ENCODE data around the gene AKR1C2.
"Not testable (repeated sequence)": the region's sequence is repeated elsewhere in the genome, so short reads cannot be mapped to it uniquely, and the experiment has no call there.

The AKR1C2 gene

DNA sequence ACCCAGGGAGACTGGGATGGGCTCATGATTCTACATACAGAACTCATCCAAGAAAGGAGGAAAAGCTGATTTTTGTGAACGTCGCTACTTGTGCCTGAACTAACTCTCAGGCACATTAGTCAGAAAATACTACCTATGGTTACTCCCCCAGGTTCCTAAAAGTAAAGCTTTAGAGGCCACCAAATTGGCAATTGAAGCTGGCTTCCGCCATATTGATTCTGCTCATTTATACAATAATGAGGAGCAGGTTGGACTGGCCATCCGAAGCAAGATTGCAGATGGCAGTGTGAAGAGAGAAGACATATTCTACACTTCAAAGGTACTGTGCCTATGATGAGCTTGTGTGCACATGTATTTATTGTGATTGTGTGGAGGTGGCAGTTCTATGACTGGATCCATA, 37.9 kb downstream of the AKR1C2 start:
- not testable (repeated sequence) for H3K27me3 ChIP-seq (ENCODE audit: control insufficient read depth in 5 of 5, insufficient read depth in 4 of 5, low read length in 5 of 5); H3K9me3 ChIP-seq (ENCODE audit: control insufficient read depth in 5 of 5, low read length in 5 of 5); H3K9ac ChIP-seq (ENCODE audit: low read length in 5 of 5)
- Histone ChIP-seq H3K4me1 (ENCODE audit: control insufficient read depth in 5 of 5, insufficient read depth in 5 of 5, low read length in 5 of 5) (peaks cover 0 to 28% (median 11%) of the 10 kb centered on the region in 5 donors), H3K27ac (ENCODE audit: low read depth, low read length) (peak overlapping the region; percentile 91), H3K4me3 (ENCODE audit: low read depth in 1 of 5, low read length in 5 of 5) (peak overlapping the region; percentile 45 to 90 (median 73)), H3K36me3 (ENCODE audit: control insufficient read depth in 5 of 5, insufficient read depth in 5 of 5, low read length in 5 of 5) (peaks cover 12 to 27% (median 14%) of the 10 kb centered on the region in 5 donors)

DNA sequence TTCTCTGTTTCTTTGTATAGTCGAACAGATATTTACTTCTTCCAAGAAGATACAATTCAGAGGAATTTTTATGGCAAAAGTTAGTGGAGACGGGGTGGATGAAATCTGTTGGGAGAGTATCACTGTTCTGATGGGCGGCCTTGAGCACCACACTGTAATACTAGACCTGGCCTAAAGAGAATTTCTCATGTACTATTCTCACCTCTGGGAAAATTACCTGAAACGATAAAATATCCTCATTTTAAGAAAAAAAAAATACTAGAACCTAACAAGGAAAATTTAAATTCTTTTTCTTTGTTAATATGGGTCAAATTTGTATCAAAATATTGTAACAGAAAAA, 39.9 kb downstream of the AKR1C2 start:
- peaks cover 5 to 13% (median 5%) of the 10 kb centered on the region in 5 donors for H3K36me3 ChIP-seq (ENCODE audit: control insufficient read depth in 5 of 5, insufficient read depth in 5 of 5, low read length in 5 of 5)
- H3K27me3 ChIP-seq (ENCODE audit: control insufficient read depth in 5 of 5, insufficient read depth in 4 of 5, low read length in 5 of 5); H3K9me3 ChIP-seq (ENCODE audit: control insufficient read depth in 5 of 5, low read length in 5 of 5): not testable (repeated sequence)
- H3K4me1 ChIP-seq (ENCODE audit: control insufficient read depth in 5 of 5, insufficient read depth in 5 of 5, low read length in 5 of 5) = peaks cover 0 to 25% (median 11%) of the 10 kb centered on the region in 5 donors
- peak overlapping the region; percentile 45 to 90 (median 73) for H3K4me3 ChIP-seq (ENCODE audit: low read depth in 1 of 5, low read length in 5 of 5)
- H3K9ac ChIP-seq (ENCODE audit: low read length in 5 of 5) = peak overlapping the region in 3 of 5 donors; percentile 52 to 91 (median 88)
- H3K27ac ChIP-seq (ENCODE audit: low read depth, low read length) = peak overlapping the region; percentile 91

DNA sequence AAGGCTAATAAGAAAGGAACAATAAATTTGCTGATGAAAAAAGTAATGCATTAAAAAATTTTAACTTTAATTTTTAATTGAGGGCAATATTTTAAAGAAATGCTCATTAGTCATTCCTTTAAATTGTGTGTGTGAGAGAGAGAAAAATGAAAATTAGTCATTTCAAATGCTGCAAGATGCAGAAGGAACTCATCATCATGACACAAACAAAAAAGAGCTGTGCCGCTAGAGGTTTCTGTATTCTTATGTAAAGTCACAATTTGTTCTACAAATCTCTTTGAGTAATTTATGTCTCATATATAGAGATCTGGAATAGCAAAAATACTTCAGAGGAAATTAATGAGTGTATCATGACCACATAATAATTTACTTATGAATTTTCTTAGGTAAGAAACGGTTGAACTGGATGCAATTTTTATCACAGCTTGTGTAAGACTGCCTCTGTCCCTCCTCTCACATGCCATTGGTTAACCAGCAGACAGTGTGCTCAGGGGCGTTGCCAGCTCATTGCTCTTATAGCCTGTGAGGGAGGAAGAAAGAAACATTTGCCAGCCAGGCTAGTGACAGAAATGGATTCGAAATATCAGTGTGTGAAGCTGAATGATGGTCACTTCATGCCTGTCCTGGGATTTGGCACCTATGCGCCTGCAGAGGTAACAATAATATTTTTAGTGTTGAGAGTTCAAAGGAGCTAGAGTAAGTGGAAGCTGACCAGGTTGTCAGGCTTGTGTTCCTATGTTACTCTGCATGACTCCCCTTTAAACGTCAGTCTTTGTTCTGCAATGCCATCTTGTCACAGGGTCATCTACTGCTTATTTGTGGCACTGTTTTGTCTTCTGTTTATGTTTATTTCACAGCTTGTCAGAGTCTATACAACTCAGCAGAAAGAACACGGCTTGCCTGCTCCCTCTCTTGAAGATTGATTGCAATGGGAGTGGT, 40.5 kb downstream of the AKR1C2 start, which contains the start of gene AKR1C1:
AKR1C1 (plus strand) TSS at position 540 of the 939 bp plus-strand sequence; CDS start at position 570, 30 bp downstream.
- H3K36me3 ChIP-seq (ENCODE audit: control insufficient read depth in 5 of 5, insufficient read depth in 5 of 5, low read length in 5 of 5); H3K27me3 ChIP-seq (ENCODE audit: control insufficient read depth in 5 of 5, insufficient read depth in 4 of 5, low read length in 5 of 5); H3K9me3 ChIP-seq (ENCODE audit: control insufficient read depth in 5 of 5, low read length in 5 of 5): not testable (repeated sequence)
- H3K27ac ChIP-seq (ENCODE audit: low read depth, low read length) = peak within 1 kb of the TSS; percentile 91
- H3K4me1 ChIP-seq (ENCODE audit: control insufficient read depth in 5 of 5, insufficient read depth in 5 of 5, low read length in 5 of 5) = peaks cover 0 to 25% (median 11%) of the 10 kb centered on the region in 5 donors
- H3K9ac ChIP-seq (ENCODE audit: low read length in 5 of 5) = peak within 1 kb of the TSS; percentile 7 to 91 (median 77)
- peak within 1 kb of the TSS; percentile 45 to 90 (median 73) for H3K4me3 ChIP-seq (ENCODE audit: low read depth in 1 of 5, low read length in 5 of 5)

DNA sequence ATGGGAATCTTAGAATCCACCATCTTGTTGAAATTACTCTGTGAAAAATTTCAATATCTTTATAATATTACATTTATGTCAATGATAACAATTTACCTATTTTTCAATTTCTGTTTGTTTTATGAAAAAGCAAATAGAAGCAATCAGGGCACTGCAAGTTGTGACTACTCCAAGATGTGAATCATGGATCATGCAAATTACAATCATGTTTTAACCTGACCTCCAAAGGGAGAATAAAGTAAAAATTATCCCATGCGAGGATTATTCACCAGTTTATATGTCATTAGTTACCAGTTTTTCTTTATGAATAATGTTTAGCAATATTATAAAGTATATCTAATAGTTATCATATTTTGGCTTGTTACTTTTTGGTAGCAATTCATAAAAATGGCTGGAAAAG, 41.3 kb downstream of the AKR1C2 start:
- H3K27me3 ChIP-seq (ENCODE audit: control insufficient read depth in 5 of 5, insufficient read depth in 4 of 5, low read length in 5 of 5); H3K4me3 ChIP-seq (ENCODE audit: low read depth in 1 of 5, low read length in 5 of 5); H3K9ac ChIP-seq (ENCODE audit: low read length in 5 of 5); H3K36me3 ChIP-seq (ENCODE audit: control insufficient read depth in 5 of 5, insufficient read depth in 5 of 5, low read length in 5 of 5); H3K9me3 ChIP-seq (ENCODE audit: control insufficient read depth in 5 of 5, low read length in 5 of 5); H3K27ac ChIP-seq (ENCODE audit: low read depth, low read length): not testable (repeated sequence)
- H3K4me1 ChIP-seq (ENCODE audit: control insufficient read depth in 5 of 5, insufficient read depth in 5 of 5, low read length in 5 of 5) = peaks cover 0 to 25% (median 11%) of the 10 kb centered on the region in 5 donors

- H3K9me3 ChIP-seq (ENCODE audit: control insufficient read depth in 5 of 5, low read length in 5 of 5); H3K36me3 ChIP-seq (ENCODE audit: control insufficient read depth in 5 of 5, insufficient read depth in 5 of 5, low read length in 5 of 5); H3K27ac ChIP-seq (ENCODE audit: low read depth, low read length); H3K9ac ChIP-seq (ENCODE audit: low read length in 5 of 5); H3K27me3 ChIP-seq (ENCODE audit: control insufficient read depth in 5 of 5, insufficient read depth in 4 of 5, low read length in 5 of 5); H3K4me3 ChIP-seq (ENCODE audit: low read depth in 1 of 5, low read length in 5 of 5): not testable (repeated sequence)
- H3K4me1 ChIP-seq (ENCODE audit: control insufficient read depth in 5 of 5, insufficient read depth in 5 of 5, low read length in 5 of 5) = peaks cover 0 to 20% (median 11%) of the 10 kb centered on the region in 5 donors
Observed at GRCh38 chr10:4961558-4961957, 42.1 kb downstream of the AKR1C2 start.

DNA sequence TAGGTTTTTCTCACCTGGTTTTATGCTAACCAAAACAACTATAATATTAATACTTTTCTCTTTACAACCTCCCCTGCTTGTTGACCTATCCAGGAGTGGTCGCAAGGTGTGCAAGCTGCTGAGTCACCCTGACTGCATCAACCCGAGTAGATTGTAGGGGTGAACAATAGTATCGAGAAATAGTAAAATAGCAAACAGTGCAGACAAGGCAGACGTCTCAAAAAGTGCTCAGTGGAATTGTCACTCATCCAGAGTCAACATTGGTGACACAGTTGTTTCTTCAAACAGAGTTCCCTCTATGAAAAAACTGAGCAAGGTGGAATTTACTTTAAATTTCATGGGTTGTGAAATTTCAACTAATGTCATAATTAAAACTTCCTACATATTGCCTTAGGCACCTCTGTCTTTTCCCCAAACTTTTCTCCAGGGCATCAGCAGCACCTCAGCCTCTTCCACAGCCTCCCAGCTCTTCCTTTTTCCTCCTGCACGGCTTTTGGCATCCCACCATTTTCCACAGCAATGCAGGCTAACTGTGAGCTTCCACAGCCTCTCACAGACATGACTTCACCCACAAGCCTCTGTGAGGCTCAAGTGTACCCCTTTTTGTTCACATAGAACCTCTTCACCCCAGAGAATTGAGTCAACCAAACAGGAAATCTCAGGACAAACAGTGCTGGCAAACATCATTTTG, 46.6 kb downstream of the AKR1C2 start:
- H3K36me3 ChIP-seq (ENCODE audit: control insufficient read depth in 5 of 5, insufficient read depth in 5 of 5, low read length in 5 of 5); H3K9me3 ChIP-seq (ENCODE audit: control insufficient read depth in 5 of 5, low read length in 5 of 5); H3K4me1 ChIP-seq (ENCODE audit: control insufficient read depth in 5 of 5, insufficient read depth in 5 of 5, low read length in 5 of 5); H3K9ac ChIP-seq (ENCODE audit: low read length in 5 of 5); H3K27me3 ChIP-seq (ENCODE audit: control insufficient read depth in 5 of 5, insufficient read depth in 4 of 5, low read length in 5 of 5); H3K4me3 ChIP-seq (ENCODE audit: low read depth in 1 of 5, low read length in 5 of 5); H3K27ac ChIP-seq (ENCODE audit: low read depth, low read length): not testable (repeated sequence)

GRCh38 chr10:4956088-4956487, 47.6 kb downstream of the AKR1C2 start:
- not testable (repeated sequence) for H3K27me3 ChIP-seq (ENCODE audit: control insufficient read depth in 5 of 5, insufficient read depth in 4 of 5, low read length in 5 of 5); H3K4me1 ChIP-seq (ENCODE audit: control insufficient read depth in 5 of 5, insufficient read depth in 5 of 5, low read length in 5 of 5); H3K27ac ChIP-seq (ENCODE audit: low read depth, low read length); H3K4me3 ChIP-seq (ENCODE audit: low read depth in 1 of 5, low read length in 5 of 5); H3K9me3 ChIP-seq (ENCODE audit: control insufficient read depth in 5 of 5, low read length in 5 of 5); H3K9ac ChIP-seq (ENCODE audit: low read length in 5 of 5); H3K36me3 ChIP-seq (ENCODE audit: control insufficient read depth in 5 of 5, insufficient read depth in 5 of 5, low read length in 5 of 5)

DNA sequence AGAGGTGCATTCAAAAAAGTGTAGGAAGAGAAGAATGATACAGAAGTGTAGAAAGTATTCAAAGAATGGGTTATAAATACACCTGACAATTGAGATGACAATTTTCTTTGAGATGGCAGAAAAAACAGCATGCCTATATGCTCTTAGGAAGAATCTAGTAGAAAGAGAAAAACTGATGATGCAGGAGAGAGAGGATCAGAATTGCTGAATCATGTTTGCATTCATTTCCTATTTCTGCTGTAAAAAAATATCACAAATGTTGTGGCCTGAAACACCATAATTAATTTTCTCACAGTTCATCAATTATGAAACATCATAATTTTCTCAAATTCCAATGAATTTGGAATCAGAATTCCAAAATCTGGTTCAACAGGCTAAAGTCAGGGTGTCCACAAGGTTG, 50.3 kb downstream of the AKR1C2 start:
- Histone ChIP-seq H3K9ac (ENCODE audit: low read length in 5 of 5) (no peak overlapping the region), H3K4me1 (ENCODE audit: control insufficient read depth in 5 of 5, insufficient read depth in 5 of 5, low read length in 5 of 5) (peaks cover 0 to 15% (median 8%) of the 10 kb centered on the region in 5 donors), H3K9me3 (ENCODE audit: control insufficient read depth in 5 of 5, low read length in 5 of 5) (no peaks in the 10 kb centered on the region)

DNA sequence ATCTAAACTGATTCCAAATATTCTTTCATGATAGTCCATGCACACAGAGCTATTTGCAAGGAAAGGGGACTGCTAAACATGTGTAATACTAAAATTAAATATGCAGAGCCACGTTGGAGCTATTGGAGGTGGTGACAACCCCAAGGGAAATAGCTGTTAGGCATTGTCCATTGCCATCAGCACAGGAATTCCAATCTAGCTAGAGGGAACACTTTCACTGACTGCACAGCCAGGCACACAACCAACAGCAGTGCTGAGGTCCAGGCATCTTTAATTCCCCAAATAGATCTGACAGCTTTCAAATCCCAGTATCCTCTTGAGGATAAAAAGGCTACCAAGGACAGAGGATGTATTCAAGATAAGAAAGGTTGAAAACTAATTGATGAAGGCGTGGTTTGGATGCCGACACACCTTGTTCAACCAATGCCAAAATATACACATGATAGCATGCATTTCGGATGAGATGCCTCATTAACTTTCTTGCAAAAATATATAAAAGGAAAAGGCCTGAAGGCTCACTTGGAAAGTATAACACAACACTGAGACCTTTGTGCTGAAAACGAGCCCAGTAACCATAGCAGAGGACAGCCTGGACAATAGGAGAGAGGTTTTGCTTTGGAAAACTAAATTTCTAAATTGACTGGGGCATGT, 52.0 kb downstream of the AKR1C2 start:
- H3K27ac ChIP-seq (ENCODE audit: low read depth, low read length); H3K9ac ChIP-seq (ENCODE audit: low read length in 5 of 5); H3K27me3 ChIP-seq (ENCODE audit: control insufficient read depth in 5 of 5, insufficient read depth in 4 of 5, low read length in 5 of 5); H3K36me3 ChIP-seq (ENCODE audit: control insufficient read depth in 5 of 5, insufficient read depth in 5 of 5, low read length in 5 of 5); H3K4me3 ChIP-seq (ENCODE audit: low read depth in 1 of 5, low read length in 5 of 5); H3K9me3 ChIP-seq (ENCODE audit: control insufficient read depth in 5 of 5, low read length in 5 of 5): not testable (repeated sequence)
- peaks cover 2 to 28% (median 20%) of the 10 kb centered on the region in 5 donors for H3K4me1 ChIP-seq (ENCODE audit: control insufficient read depth in 5 of 5, insufficient read depth in 5 of 5, low read length in 5 of 5)

More for the DNA sequence above, 50.3 kb downstream of the AKR1C2 start:
- H3K4me3 ChIP-seq (ENCODE audit: low read depth in 1 of 5, low read length in 5 of 5) = no peak overlapping the region
- no peaks in the 10 kb centered on the region for H3K27me3 ChIP-seq (ENCODE audit: control insufficient read depth in 5 of 5, insufficient read depth in 4 of 5, low read length in 5 of 5)
- no peaks in the 10 kb centered on the region for H3K36me3 ChIP-seq (ENCODE audit: control insufficient read depth in 5 of 5, insufficient read depth in 5 of 5, low read length in 5 of 5)
- H3K27ac ChIP-seq (ENCODE audit: low read depth, low read length) = no peak overlapping the region
